GM23338 (cell line): ENCODE measurements around the gene GM2A. TPM values are rescaled to one million over a fixed set of nuclear protein-coding genes. Genes with fewer than 3 reads are reported as not detected.
A peak's percentile ranks its signal among the peaks of the same experiment; 100 is the strongest.

Experiments
- ATAC-seq: fragments of 200-7000 bp; cut with Tn5 transposase; 3 replicates; pipeline ENCODE4 v1.9.1; 2020
- DNase-seq: peaks from one replicate; pipeline ENCODE4 v3.0.0-alpha.2; 2015; ENCODE audit warnings: low spot score
- H2AFZ ChIP-seq: fragments of 200-600 bp; sonication (generic); 2 replicates; pipeline ENCODE4 v1.8.0; 2016; ENCODE audit warnings: antibody characterized with exemption, mild to moderate bottlenecking, moderate library complexity
- H3F3A ChIP-seq: fragments of 200-600 bp; sonication (generic); replicated peaks from 2 replicates; pipeline ENCODE4 v1.8.0; 2017; ENCODE audit warnings: antibody characterized with exemption, mixed run types, low read depth
- H3K27ac ChIP-seq: fragments of 200-600 bp; sonication (generic); 2 replicates; pipeline ENCODE4 v1.6.1; 2016; ENCODE audit warnings: low read depth
- H3K27me3 ChIP-seq: fragments of 200-600 bp; sonication (generic); 2 replicates; pipeline ENCODE4 v1.8.0; 2016; ENCODE audit warnings: mild to moderate bottlenecking, mixed run types, moderate library complexity; ENCODE audit not compliant: insufficient read depth
- H3K36me3 ChIP-seq: fragments of 200-600 bp; sonication (generic); 2 replicates; pipeline ENCODE4 v1.8.0; 2016; ENCODE audit warnings: mild to moderate bottlenecking; ENCODE audit not compliant: insufficient read depth
- H3K4me1 ChIP-seq: fragments of 200-600 bp; sonication (generic); 2 replicates; pipeline ENCODE4 v1.8.0; 2016; ENCODE audit warnings: mild to moderate bottlenecking, moderate library complexity; ENCODE audit not compliant: insufficient read depth
- H3K4me2 ChIP-seq: fragments of 200-600 bp; sonication (generic); 2 replicates; pipeline ENCODE4 v1.7.1; 2017; ENCODE audit warnings: mixed run types
- H3K4me3 ChIP-seq: fragments of 200-600 bp; sonication (generic); 2 replicates; pipeline ENCODE4 v1.6.1; 2016; ENCODE audit warnings: mixed run types
- H3K79me2 ChIP-seq: fragments of 200-600 bp; sonication (generic); replicated peaks from 2 replicates; pipeline ENCODE4 v1.8.0; 2017; ENCODE audit warnings: mild to moderate bottlenecking; ENCODE audit not compliant: insufficient read depth
- H3K9me2 ChIP-seq: fragments of 200-600 bp; sonication (generic); 2 replicates; pipeline ENCODE4 v1.8.0; 2017; ENCODE audit not compliant: insufficient read depth
- H4K20me1 ChIP-seq: fragments of 200-600 bp; sonication (generic); replicated peaks from 2 replicates; pipeline ENCODE4 v1.8.0; 2017; ENCODE audit warnings: mild to moderate bottlenecking; ENCODE audit not compliant: insufficient read depth
- H3K27ac Mint-ChIP-seq: 2 replicates; pipeline ENCODE4 v1.8.0; 2020; ENCODE audit warnings: inconsistent platforms, mild to moderate bottlenecking, moderate library complexity, mixed read lengths
- H3K27me3 Mint-ChIP-seq: 3 replicates; pipeline ENCODE4 v1.8.0; 2022; ENCODE audit warnings: low read depth, mild to moderate bottlenecking, moderate library complexity, mixed read lengths, inconsistent platforms; ENCODE audit not compliant: insufficient read depth, poor library complexity
- H3K36me3 Mint-ChIP-seq: 3 replicates; pipeline ENCODE4 v1.8.0; 2021; ENCODE audit warnings: low read depth, mild to moderate bottlenecking, inconsistent platforms, moderate library complexity, mixed read lengths
- H3K4me1 Mint-ChIP-seq: 3 replicates; pipeline ENCODE4 v1.8.0; 2020; ENCODE audit warnings: mild to moderate bottlenecking, inconsistent platforms, mixed read lengths
- H3K4me3 Mint-ChIP-seq: 3 replicates; pipeline ENCODE4 v1.8.0; 2021; ENCODE audit warnings: moderate library complexity, mild to moderate bottlenecking, inconsistent platforms, mixed read lengths
- H3K9me3 Mint-ChIP-seq: 3 replicates; pipeline ENCODE4 v1.8.0; 2020; ENCODE audit warnings: moderate library complexity, mild to moderate bottlenecking, inconsistent platforms, mixed read lengths
- CREB1 ChIP-seq: fragments of 250-450 bp; sonication (Bioruptor Pico); IDR thresholded peaks from 2 replicates; pipeline ENCODE4 v1.5.0; 2020; ENCODE audit warnings: low read depth, mild to moderate bottlenecking, moderate library complexity
- ETS1 ChIP-seq: IDR thresholded peaks from 2 replicates; pipeline ENCODE4 v1.6.1; 2016; ENCODE audit warnings: antibody characterized with exemption
- JUNB ChIP-seq: IDR thresholded peaks from one replicate; pipeline ENCODE4 v1.6.1; 2016; ENCODE audit warnings: antibody characterized with exemption; ENCODE audit not compliant: unreplicated experiment
- POLR2AphosphoS5 ChIP-seq: IDR thresholded peaks from 2 replicates; pipeline ENCODE4 v1.6.1; 2016; ENCODE audit warnings: antibody characterized with exemption, low read depth
- REST ChIP-seq: IDR thresholded peaks from one replicate; pipeline ENCODE4 v1.6.1; 2018; ENCODE audit warnings: antibody characterized with exemption; ENCODE audit not compliant: unreplicated experiment
- STAT1 ChIP-seq: IDR thresholded peaks from one replicate; pipeline ENCODE4 v1.6.1; 2016; ENCODE audit warnings: antibody characterized with exemption; ENCODE audit not compliant: unreplicated experiment
- polyA plus RNA-seq: library from polyadenylated mRNA; unstranded; fragments of >200 nt; fragmentation: Nextera tagmentation; extraction: Ambion mirVana; gene quantifications from 2 replicates; pipeline ENCODE4 v1.2.1, GENCODE V29; 2016
- total RNA-seq: library from RNA; depleted of rRNA; stranded (reverse); fragments of >200 nt; shearing (Covaris generic); gene quantifications from 2 replicates; pipeline ENCODE4 v1.2.3, GENCODE V29; 2014

GM2A gene
- total and polyA plus RNA-seq, 2 experiments from 2014 or later: 9.8 to 27.8 TPM

GRCh38 chr5:151222054-151222789, 30.8 kb upstream of the GM2A start:
- Mint-ChIP-seq H3K27ac (no peak overlapping the region), H3K9me3 (no peaks in the 10 kb centered on the region), H3K4me1 (peaks cover 14% of the 10 kb centered on the region), H3K27me3 (peaks cover 12% of the 10 kb centered on the region), H3K4me3 (peak overlapping the region; percentile 79), H3K36me3 (no peaks in the 10 kb centered on the region; the same call in 2 of the 3 replicates)
- H4K20me1 ChIP-seq: no peaks in the 10 kb centered on the region
- no peak for DNase-seq
- ATAC-seq: no peak
- H3K36me3 ChIP-seq: no peaks in the 10 kb centered on the region
- peak overlapping the region; percentile 86; the same call in 1 of the 2 replicates for H3K4me3 ChIP-seq
- H3F3A ChIP-seq: no peaks in the 10 kb centered on the region
- peak overlapping the region; percentile 88; the same call in 1 of the 2 replicates for H3K4me2 ChIP-seq
- peaks cover 5% of the 10 kb centered on the region; the same call in 1 of the 2 replicates for H3K27me3 ChIP-seq
- TF ChIP-seq CREB1 (CRISPR knock-in tag): no peak
- H3K4me1 ChIP-seq: peaks cover 18% of the 10 kb centered on the region
- H3K27ac ChIP-seq: no peak overlapping the region
- no peaks in the 10 kb centered on the region for H3K9me2 ChIP-seq
- no peak overlapping the region for H2AFZ ChIP-seq
- H3K79me2 ChIP-seq: no peaks in the 10 kb centered on the region

- Histone ChIP-seq H3K36me3 (no peaks in the 10 kb centered on the region), H3K27me3 (peaks cover 5% of the 10 kb centered on the region; the same call in 1 of the 2 replicates), H3F3A (no peaks in the 10 kb centered on the region), H3K27ac (no peak overlapping the region), H3K4me1 (peaks cover 18% of the 10 kb centered on the region), H3K79me2 (no peaks in the 10 kb centered on the region), H4K20me1 (no peaks in the 10 kb centered on the region), H3K4me3 (peak overlapping the region; percentile 86), H2AFZ (peak overlapping the region; percentile 95), H3K9me2 (no peaks in the 10 kb centered on the region), H3K4me2 (peak overlapping the region; percentile 88)
- H3K4me1 Mint-ChIP-seq: peaks cover 14% of the 10 kb centered on the region
- no peak overlapping the region for H3K27ac Mint-ChIP-seq
- peaks cover 10% of the 10 kb centered on the region for H3K27me3 Mint-ChIP-seq
- peak; percentile 62 for ATAC-seq
- TF ChIP-seq ETS1: no peak
- H3K36me3 Mint-ChIP-seq: no peaks in the 10 kb centered on the region; the same call in 2 of the 3 replicates
- H3K4me3 Mint-ChIP-seq: peak overlapping the region; percentile 79
- H3K9me3 Mint-ChIP-seq: no peaks in the 10 kb centered on the region
- DNase-seq: peak; percentile 58
Measured at GRCh38 chr5:151222790-151223446, 30.1 kb upstream of the GM2A start.

- peaks cover 10% of the 10 kb centered on the region for H3K27me3 Mint-ChIP-seq
- peak; percentile 94 for ATAC-seq
- H3K4me1 Mint-ChIP-seq: peaks cover 14% of the 10 kb centered on the region
Measured at GRCh38 chr5:151223447-151224264, 29.3 kb upstream of the GM2A start, which contains the start of gene CCDC69. TSS of gene CCDC69 (minus strand) at chr5:151224092. CDS start at chr5:151223970, 122 bp downstream.

More at GRCh38 chr5:151223447-151224264, 29.3 kb upstream of the GM2A start, which contains the start of gene CCDC69:
- no peaks in the 10 kb centered on the region for H3K79me2 ChIP-seq
- peak within 1 kb of the TSS; percentile 86 for H3K4me3 ChIP-seq
- H4K20me1 ChIP-seq: no peaks in the 10 kb centered on the region
- Mint-ChIP-seq H3K4me3 (peak within 1 kb of the TSS; percentile 79), H3K27ac (no peak within 1 kb of the TSS), H3K9me3 (no peaks in the 10 kb centered on the region), H3K36me3 (no peaks in the 10 kb centered on the region; the same call in 2 of the 3 replicates)
- H3K4me1 ChIP-seq: peaks cover 18% of the 10 kb centered on the region
- DNase-seq: peak; percentile 88
- no peaks in the 10 kb centered on the region for H3K36me3 ChIP-seq
- no peaks in the 10 kb centered on the region for H3F3A ChIP-seq
- peaks cover 5% of the 10 kb centered on the region; the same call in 1 of the 2 replicates for H3K27me3 ChIP-seq
- H3K27ac ChIP-seq: no peak within 1 kb of the TSS
- H3K4me2 ChIP-seq: peak within 1 kb of the TSS; percentile 88
- H3K9me2 ChIP-seq: no peaks in the 10 kb centered on the region
- peak within 1 kb of the TSS; percentile 95 for H2AFZ ChIP-seq
- TF ChIP-seq POLR2AphosphoS5 (peak; percentile 74), JUNB (no peak), CREB1 (CRISPR knock-in tag) (no peak), ETS1 (0 out of 2 replicates have a peak, but pooled peaks have one; percentile 18), STAT1 (no peak), REST (no peak)
